Kidney (tissue), 14 donors: ENCODE results near the gene CARD9. TPM values are rescaled to one million over a fixed set of nuclear protein-coding genes. Genes with fewer than 3 reads are reported as not detected.

Experiments
- DNase-seq, 5 donors: peaks; one replicate each; pipeline ENCODE4 v3.0.0-alpha.2; 2013 to 2020
- FAIRE-seq: peaks from 2 replicates; lab custom pipeline; 2012; peaks lifted over from hg19 to GRCh38; lab: Jason Lieb, UNC
- H3K27ac ChIP-seq, 2 donors: one replicate each; pipeline ENCODE4 v1.7.0; 2013; ENCODE audit warnings: low read depth in 2 of 2, low read length in 2 of 2, inconsistent platforms in 1 of 2
- H3K27me3 ChIP-seq: one replicate; pipeline ENCODE4 v1.7.1; 2013; ENCODE audit warnings: low read length, inconsistent platforms; ENCODE audit not compliant: control insufficient read depth, insufficient read depth
- H3K36me3 ChIP-seq, 3 donors: one replicate each; pipeline versions ENCODE4 v1.7.0 to v1.7.1; 2013; ENCODE audit warnings: low read length in 3 of 3, control low read depth in 1 of 3, inconsistent platforms in 1 of 3; ENCODE audit not compliant: insufficient read depth in 3 of 3, control insufficient read depth in 2 of 3
- H3K4me1 ChIP-seq, 3 donors: one replicate each; pipeline versions ENCODE4 v1.7.0 to v1.7.1; 2013; ENCODE audit warnings: low read length in 3 of 3, inconsistent platforms in 1 of 3, low read depth in 1 of 3; ENCODE audit not compliant: control insufficient read depth in 2 of 3, insufficient read depth in 2 of 3
- H3K4me3 ChIP-seq, 3 donors: one replicate each; pipeline versions ENCODE4 v1.7.0 to v1.8.1; 2013; ENCODE audit warnings: low read length in 3 of 3, control low read depth in 1 of 3, inconsistent platforms in 1 of 3
- H3K9ac ChIP-seq, 3 donors: one replicate each; pipeline versions ENCODE4 v1.7.0 to v1.7.1; 2013; ENCODE audit warnings: low read length in 3 of 3, control low read depth in 1 of 3, inconsistent platforms in 1 of 3
- H3K9me3 ChIP-seq, 3 donors: one replicate each; pipeline versions ENCODE4 v1.7.0 to v1.7.1; 2013; ENCODE audit warnings: low read length in 3 of 3, control low read depth in 1 of 3, inconsistent platforms in 1 of 3; ENCODE audit not compliant: control insufficient read depth in 2 of 3, insufficient read depth in 1 of 3
- intact Hi-C: fragments of 100-400 bp; cut with DNase I; formaldehyde crosslinking; loops from one replicate; pipeline ENCODE4 v1.11.1; 2022
- polyA plus RNA-seq: library from polyadenylated mRNA; stranded (reverse); fragments of 350-450 nt; fragmentation: Illumina TruSeq; extraction: RNeasy Lipid Tissue Mini Kit (QIAGEN cat#74804); gene quantifications from one replicate; pipeline ENCODE4 v1.2.3, GENCODE V29; 2014; ENCODE audit warnings: low read depth, low replicate concordance; ENCODE audit not compliant: insufficient read depth
- total RNA-seq: library from RNA; stranded (reverse); fragmentation: NEBNext Ultra II Directional; extraction: Animal tissue kit (Norgen Biotek cat#: 25700); gene quantifications from one replicate; pipeline ENCODE4 v1.2.1, GENCODE V29; 2021
- TF ChIP-seq, protein P1 (sequence below): IDR thresholded peaks from 3 replicates; pipeline ENCODE4 v1.5.1; 2012; ENCODE audit warnings: mild to moderate bottlenecking, moderate library complexity, borderline replicate concordance; ENCODE audit not compliant: insufficient read depth; ENCODE audit errors: extremely low read depth
- donor health status: control.
- donor health status: control.
- donor health status: control.
- donor health status: control.
- donor health status: control.
- donor health status: DM: yes; HTN: yes; CAD: no.
- donor health status: Normal renal cell carcinoma (clear cell type).

Gene CARD9
- total and polyA plus RNA-seq, 2 donors from 2014 or later: 1.5 to 7.0 TPM

DNA sequence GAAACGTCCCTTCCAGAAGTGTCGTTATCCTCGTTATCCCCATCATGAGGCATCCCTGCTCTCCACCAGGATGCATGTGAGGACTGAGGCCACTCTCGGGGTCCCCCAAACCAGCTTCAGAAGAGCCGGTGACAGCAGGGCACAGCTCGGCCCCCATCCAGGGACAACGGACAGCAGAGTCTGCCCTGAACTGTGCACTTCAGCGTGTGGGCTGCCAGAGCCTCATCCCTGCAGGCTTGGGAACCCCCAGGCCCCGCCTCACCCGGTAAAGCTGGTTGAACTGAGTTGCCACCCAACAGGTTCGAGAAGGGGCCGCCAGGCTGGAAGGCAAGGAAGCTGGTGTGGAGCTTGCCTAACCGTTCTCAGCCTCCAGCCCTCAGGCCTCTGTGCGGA is 710 bp upstream of the CARD9 start:
- intact Hi-C loops: no loop called here
- Histone ChIP-seq H3K27ac (no peak overlapping the region), H3K36me3 (no peaks in the 10 kb centered on the region), H3K27me3 (no peaks in the 10 kb centered on the region), H3K9ac (no peak overlapping the region), H3K4me3 (no peak overlapping the region), H3K9me3 (no peaks in the 10 kb centered on the region), H3K4me1 (peaks cover 0 to 13% (median 3%) of the 10 kb centered on the region in 3 donors)
- TF ChIP-seq, protein P1, sequence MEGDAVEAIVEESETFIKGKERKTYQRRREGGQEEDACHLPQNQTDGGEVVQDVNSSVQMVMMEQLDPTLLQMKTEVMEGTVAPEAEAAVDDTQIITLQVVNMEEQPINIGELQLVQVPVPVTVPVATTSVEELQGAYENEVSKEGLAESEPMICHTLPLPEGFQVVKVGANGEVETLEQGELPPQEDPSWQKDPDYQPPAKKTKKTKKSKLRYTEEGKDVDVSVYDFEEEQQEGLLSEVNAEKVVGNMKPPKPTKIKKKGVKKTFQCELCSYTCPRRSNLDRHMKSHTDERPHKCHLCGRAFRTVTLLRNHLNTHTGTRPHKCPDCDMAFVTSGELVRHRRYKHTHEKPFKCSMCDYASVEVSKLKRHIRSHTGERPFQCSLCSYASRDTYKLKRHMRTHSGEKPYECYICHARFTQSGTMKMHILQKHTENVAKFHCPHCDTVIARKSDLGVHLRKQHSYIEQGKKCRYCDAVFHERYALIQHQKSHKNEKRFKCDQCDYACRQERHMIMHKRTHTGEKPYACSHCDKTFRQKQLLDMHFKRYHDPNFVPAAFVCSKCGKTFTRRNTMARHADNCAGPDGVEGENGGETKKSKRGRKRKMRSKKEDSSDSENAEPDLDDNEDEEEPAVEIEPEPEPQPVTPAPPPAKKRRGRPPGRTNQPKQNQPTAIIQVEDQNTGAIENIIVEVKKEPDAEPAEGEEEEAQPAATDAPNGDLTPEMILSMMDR: no peak
- FAIRE-seq (no peak), DNase-seq (no peak)

DNA sequence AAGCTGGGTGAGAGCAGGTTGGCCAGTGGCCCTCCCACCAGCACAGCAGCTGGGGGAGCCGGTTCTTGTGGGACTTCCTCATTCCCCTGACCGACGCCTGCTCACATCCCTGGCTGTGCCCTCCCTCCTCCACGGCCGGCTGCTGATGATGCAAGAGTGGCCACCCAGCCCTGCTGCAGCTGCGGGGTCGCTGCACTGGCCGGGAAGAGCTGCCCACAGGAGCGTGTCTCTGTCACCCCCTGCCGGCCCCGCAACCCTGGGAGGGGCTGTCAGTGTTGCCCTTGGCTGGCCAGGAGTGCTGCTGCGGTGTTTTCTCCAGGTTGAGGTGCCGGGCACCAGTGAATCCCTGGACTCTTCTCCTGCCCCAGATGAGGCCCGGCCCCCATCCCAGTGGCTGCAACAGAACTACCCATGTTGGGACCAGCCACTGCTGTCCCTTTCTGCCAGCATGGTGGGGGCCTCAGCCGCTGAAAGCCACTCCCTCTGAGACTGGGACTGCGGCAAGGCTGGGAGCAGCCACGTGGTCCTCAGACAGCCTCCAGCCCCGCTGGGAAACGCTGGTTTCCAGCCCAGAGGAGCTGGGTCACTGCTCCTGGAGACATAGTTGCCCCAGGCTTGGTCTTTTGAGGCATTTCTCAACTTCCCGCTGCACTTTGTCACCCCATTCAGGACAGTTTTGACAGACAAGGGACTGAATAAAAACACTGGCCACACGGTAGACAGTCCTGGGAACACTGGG is 739 bp downstream of the CARD9 start:
- FAIRE-seq (no peak), DNase-seq (peak; percentile 86 to 95 (median 88))
- intact Hi-C loops: no loop called here
- Histone ChIP-seq H3K9me3 (no peaks in the 10 kb centered on the region), H3K4me1 (peaks cover 0 to 13% (median 3%) of the 10 kb centered on the region in 3 donors), H3K27me3 (no peaks in the 10 kb centered on the region), H3K9ac (no peak overlapping the region), H3K4me3 (no peak overlapping the region), H3K27ac (peak overlapping the region in 1 of 2 donors; percentile 22), H3K36me3 (no peaks in the 10 kb centered on the region)
- TF ChIP-seq, protein P1: no peak

- Histone ChIP-seq H3K36me3 (no peaks in the 10 kb centered on the region), H3K27me3 (no peaks in the 10 kb centered on the region), H3K4me1 (peaks cover 0 to 13% (median 3%) of the 10 kb centered on the region in 3 donors), H3K9me3 (no peaks in the 10 kb centered on the region), H3K9ac (no peak overlapping the region), H3K4me3 (no peak overlapping the region), H3K27ac (peak overlapping the region; percentile 22 to 41)
- TF ChIP-seq, protein P1: no peak
- intact Hi-C loops: no loop called here
- no peak for DNase-seq
- no peak for FAIRE-seq
Observed at GRCh38 chr9:136372006-136372405, 1.5 kb downstream of the CARD9 start.

GRCh38 chr9:136371533-136371880 is 2.0 kb downstream of the CARD9 start:
- FAIRE-seq (no peak), DNase-seq (peak in 1 of 5 donors; percentile 69)
- intact Hi-C loops: no loop called here

More at GRCh38 chr9:136371533-136371880, 2.0 kb downstream of the CARD9 start:
- TF ChIP-seq, protein P1: no peak
- Histone ChIP-seq H3K4me1 (peaks cover 0 to 11% (median 3%) of the 10 kb centered on the region in 3 donors), H3K36me3 (no peaks in the 10 kb centered on the region), H3K27ac (no peak overlapping the region), H3K9ac (no peak overlapping the region), H3K27me3 (no peaks in the 10 kb centered on the region), H3K4me3 (no peak overlapping the region), H3K9me3 (no peaks in the 10 kb centered on the region)
